Measurements from ENCODE around the gene ZMYND11. TPM values are rescaled to one million over a fixed set of nuclear protein-coding genes. Genes with fewer than 3 reads are reported as not detected.

The ZMYND11 gene
- total RNA-seq, 1 donor from 2014 or later, result 49.7 TPM

DNA sequence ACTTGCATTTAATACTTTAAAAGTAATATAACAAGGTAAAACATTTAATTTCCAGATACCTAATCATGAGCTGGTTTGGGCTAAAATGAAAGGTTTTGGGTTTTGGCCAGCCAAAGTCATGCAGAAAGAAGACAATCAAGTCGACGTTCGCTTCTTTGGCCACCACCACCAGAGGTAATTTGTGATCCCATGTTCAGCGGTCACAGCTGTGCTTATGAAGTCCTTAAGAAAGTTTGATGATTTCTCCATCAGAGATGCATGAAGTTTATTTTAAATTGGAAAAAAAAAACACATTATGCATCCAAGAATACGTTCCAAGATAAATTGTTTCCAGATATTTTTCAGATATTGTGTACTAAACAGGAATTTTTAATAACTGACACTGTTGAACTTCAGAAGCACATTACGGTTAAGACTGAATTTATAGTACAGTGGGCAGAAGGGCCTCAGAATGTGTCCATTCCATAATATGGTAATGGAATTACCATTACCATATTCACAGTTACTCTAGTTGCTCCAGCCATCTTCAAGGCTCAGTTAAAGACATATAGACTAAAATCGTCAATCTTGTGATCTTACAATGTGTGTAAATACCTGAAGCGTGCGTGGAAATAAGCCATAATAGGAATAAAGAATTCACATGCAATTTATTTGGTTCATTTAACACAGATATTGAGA, 106.8 kb downstream of the ZMYND11 start:
- Mint-ChIP-seq H3K27me3 (ENCODE audit: low read depth) (no peaks in the 10 kb centered on the region), H3K4me1 (no peaks in the 10 kb centered on the region), H3K9me3 (no peaks in the 10 kb centered on the region), H3K4me3 (no peak overlapping the region), H3K27ac (ENCODE audit: unreplicated experiment) (no peak overlapping the region), H3K36me3 (ENCODE audit: low read depth) (peaks cover 4% of the 10 kb centered on the region)
- TF ChIP-seq, protein P1, sequence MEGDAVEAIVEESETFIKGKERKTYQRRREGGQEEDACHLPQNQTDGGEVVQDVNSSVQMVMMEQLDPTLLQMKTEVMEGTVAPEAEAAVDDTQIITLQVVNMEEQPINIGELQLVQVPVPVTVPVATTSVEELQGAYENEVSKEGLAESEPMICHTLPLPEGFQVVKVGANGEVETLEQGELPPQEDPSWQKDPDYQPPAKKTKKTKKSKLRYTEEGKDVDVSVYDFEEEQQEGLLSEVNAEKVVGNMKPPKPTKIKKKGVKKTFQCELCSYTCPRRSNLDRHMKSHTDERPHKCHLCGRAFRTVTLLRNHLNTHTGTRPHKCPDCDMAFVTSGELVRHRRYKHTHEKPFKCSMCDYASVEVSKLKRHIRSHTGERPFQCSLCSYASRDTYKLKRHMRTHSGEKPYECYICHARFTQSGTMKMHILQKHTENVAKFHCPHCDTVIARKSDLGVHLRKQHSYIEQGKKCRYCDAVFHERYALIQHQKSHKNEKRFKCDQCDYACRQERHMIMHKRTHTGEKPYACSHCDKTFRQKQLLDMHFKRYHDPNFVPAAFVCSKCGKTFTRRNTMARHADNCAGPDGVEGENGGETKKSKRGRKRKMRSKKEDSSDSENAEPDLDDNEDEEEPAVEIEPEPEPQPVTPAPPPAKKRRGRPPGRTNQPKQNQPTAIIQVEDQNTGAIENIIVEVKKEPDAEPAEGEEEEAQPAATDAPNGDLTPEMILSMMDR (conservative IDR thresholded peaks at IDR 0.05), result no peak
- DNase-seq (ENCODE audit: low read depth, low spot score), result no peak

DNA sequence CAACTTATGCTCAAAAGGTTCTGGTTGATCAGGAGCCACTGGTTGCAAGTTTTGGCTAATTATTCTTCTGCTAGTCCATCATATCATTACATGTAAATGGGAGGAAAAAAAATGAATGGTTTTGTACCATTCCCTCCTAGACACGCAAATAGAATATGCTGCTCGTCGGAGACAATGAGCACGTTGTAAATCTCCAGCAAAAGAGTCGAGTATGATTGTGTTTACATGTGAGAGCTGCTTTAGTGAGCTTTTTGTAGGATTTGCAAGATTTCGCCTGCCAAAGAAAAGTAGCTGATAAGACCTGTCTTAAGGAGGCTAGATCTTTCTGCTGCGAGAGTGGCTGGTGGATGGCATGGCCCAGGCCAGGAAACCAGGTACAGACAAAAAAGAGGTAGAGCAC, 109.0 kb downstream of the ZMYND11 start:
- DNase-seq (ENCODE audit: low read depth, low spot score), result no peak
- Mint-ChIP-seq H3K4me1 (no peaks in the 10 kb centered on the region), H3K9me3 (no peaks in the 10 kb centered on the region), H3K4me3 (no peak overlapping the region), H3K27ac (ENCODE audit: unreplicated experiment) (no peak overlapping the region), H3K27me3 (ENCODE audit: low read depth) (no peaks in the 10 kb centered on the region), H3K36me3 (ENCODE audit: low read depth) (peaks cover under 1% of the 10 kb centered on the region)
- TF ChIP-seq, protein P1 (conservative IDR thresholded peaks at IDR 0.05), result no peak

DNA sequence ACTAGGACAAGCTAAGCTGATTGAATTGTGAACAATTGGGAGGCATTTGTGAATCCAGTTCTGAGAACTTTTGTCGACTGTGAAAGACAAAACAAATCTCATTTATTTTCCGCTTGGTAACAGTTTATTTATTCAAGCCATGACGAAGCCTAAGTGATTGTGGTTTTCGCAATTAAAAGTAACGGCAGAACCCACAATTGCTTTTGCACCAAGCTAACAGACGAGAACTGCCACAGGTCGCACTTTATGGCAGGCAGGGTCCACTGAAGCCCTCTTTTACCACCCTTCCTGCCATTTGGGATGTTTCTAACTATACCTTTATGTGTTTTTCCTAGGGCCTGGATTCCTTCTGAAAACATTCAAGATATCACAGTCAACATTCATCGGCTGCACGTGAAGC, 111.2 kb downstream of the ZMYND11 start:
- no peak overlapping the region for H3K4me3 Mint-ChIP-seq
- DNase-seq (ENCODE audit: low read depth, low spot score), result no peak

DNA sequence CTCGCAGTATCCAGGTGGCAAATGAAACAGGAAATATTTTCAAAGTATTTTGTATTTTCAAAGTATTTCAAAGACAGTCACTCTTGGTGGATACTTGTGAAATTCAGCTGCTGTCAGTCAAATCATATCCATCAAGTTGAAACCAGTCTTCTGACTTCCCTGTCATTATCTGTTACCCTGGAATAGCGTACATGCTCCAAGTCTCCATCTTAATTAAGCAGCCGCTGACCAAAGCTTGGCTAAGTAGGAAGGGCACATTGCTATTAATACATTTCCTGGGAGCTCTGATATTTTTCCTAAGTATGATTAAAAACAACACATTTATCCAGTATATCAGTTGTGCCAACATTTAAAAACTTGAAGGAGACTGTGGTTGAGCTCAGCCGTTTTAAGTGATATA, 112.2 kb downstream of the ZMYND11 start:
- no peak for DNase-seq (ENCODE audit: low read depth, low spot score)
- no peak overlapping the region for H3K4me3 Mint-ChIP-seq
- TF ChIP-seq, protein P1 (conservative IDR thresholded peaks at IDR 0.05), result no peak
- peaks cover 6% of the 10 kb centered on the region for H3K36me3 Mint-ChIP-seq (ENCODE audit: low read depth)
- no peaks in the 10 kb centered on the region for H3K27me3 Mint-ChIP-seq (ENCODE audit: low read depth)
- no peaks in the 10 kb centered on the region for H3K9me3 Mint-ChIP-seq
- H3K4me1 Mint-ChIP-seq, result no peaks in the 10 kb centered on the region
- no peak overlapping the region for H3K27ac Mint-ChIP-seq (ENCODE audit: unreplicated experiment)

More for the DNA sequence above, 111.2 kb downstream of the ZMYND11 start:
- TF ChIP-seq, protein P1 (conservative IDR thresholded peaks at IDR 0.05), result no peak
- no peaks in the 10 kb centered on the region for H3K9me3 Mint-ChIP-seq
- H3K36me3 Mint-ChIP-seq (ENCODE audit: low read depth), result peaks cover 6% of the 10 kb centered on the region
- no peak overlapping the region for H3K27ac Mint-ChIP-seq (ENCODE audit: unreplicated experiment)
- no peaks in the 10 kb centered on the region for H3K27me3 Mint-ChIP-seq (ENCODE audit: low read depth)
- H3K4me1 Mint-ChIP-seq, result no peaks in the 10 kb centered on the region

DNA sequence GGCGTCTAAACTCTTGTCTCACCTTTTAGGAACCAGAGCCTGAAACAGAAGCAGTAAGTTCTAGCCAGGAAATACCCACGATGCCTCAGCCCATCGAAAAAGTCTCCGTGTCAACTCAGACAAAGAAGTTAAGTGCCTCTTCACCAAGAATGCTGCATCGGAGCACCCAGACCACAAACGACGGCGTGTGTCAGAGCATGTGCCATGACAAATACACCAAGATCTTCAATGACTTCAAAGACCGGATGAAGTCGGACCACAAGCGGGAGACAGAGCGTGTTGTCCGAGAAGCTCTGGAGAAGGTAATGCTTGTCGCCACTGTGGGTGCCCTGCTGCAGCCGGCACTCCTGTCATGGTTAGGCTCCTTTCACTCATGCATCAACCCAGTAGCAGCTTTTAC, 113.1 kb downstream of the ZMYND11 start:
- Mint-ChIP-seq H3K4me3 (no peak overlapping the region), H3K4me1 (no peaks in the 10 kb centered on the region), H3K27ac (ENCODE audit: unreplicated experiment) (no peak overlapping the region), H3K27me3 (ENCODE audit: low read depth) (no peaks in the 10 kb centered on the region), H3K36me3 (ENCODE audit: low read depth) (peaks cover 6% of the 10 kb centered on the region), H3K9me3 (no peaks in the 10 kb centered on the region)
- no peak for DNase-seq (ENCODE audit: low read depth, low spot score)
- TF ChIP-seq, protein P1 (conservative IDR thresholded peaks at IDR 0.05), result no peak
